ENCODE data around the gene GCNA.

GCNA gene

GRCh38 chrX:71626576-71626975, 48.3 kb downstream of the GCNA start:
- TF ChIP-seq, protein P1, sequence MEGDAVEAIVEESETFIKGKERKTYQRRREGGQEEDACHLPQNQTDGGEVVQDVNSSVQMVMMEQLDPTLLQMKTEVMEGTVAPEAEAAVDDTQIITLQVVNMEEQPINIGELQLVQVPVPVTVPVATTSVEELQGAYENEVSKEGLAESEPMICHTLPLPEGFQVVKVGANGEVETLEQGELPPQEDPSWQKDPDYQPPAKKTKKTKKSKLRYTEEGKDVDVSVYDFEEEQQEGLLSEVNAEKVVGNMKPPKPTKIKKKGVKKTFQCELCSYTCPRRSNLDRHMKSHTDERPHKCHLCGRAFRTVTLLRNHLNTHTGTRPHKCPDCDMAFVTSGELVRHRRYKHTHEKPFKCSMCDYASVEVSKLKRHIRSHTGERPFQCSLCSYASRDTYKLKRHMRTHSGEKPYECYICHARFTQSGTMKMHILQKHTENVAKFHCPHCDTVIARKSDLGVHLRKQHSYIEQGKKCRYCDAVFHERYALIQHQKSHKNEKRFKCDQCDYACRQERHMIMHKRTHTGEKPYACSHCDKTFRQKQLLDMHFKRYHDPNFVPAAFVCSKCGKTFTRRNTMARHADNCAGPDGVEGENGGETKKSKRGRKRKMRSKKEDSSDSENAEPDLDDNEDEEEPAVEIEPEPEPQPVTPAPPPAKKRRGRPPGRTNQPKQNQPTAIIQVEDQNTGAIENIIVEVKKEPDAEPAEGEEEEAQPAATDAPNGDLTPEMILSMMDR (IDR thresholded peaks at IDR 0.05; ENCODE audit: borderline replicate concordance, insufficient read depth, low read depth, low read length), result no peak
- no peak overlapping the region for H3K4me3 ChIP-seq (ENCODE audit: low read depth, low read length)

- H3K4me3 ChIP-seq (ENCODE audit: low read depth, low read length), result no peak overlapping the region
Observed at GRCh38 chrX:71627588-71628404, 49.6 kb downstream of the GCNA start.

DNA sequence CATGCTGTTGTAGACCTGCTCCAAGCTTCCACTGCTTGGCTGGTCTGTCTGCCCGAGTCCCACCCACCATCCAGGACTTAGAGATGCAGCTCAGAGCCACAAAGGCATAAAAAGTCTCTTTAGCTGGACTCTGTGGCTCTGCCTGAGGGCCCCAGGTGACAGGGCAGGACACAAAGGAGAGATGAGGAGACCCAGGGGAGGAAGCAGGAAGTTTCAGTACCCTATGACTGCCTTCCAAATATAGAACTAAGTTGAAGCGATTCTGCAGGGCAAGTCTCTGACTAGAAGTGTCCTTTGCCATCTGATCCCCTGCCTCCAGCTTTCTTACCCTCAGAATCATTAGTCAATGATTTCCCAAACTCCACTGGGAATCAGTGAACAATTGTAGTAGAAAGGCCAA, 51.2 kb downstream of the GCNA start:
- TF ChIP-seq, protein P1 (IDR thresholded peaks at IDR 0.05; ENCODE audit: borderline replicate concordance, insufficient read depth, low read depth, low read length), result no peak
- H3K4me3 ChIP-seq (ENCODE audit: low read depth, low read length), result no peak overlapping the region

More at GRCh38 chrX:71627588-71628404, 49.6 kb downstream of the GCNA start:
- TF ChIP-seq, protein P1 (IDR thresholded peaks at IDR 0.05; ENCODE audit: borderline replicate concordance, insufficient read depth, low read depth, low read length), result no peak

- TF ChIP-seq, protein P1 (IDR thresholded peaks at IDR 0.05; ENCODE audit: borderline replicate concordance, insufficient read depth, low read depth, low read length), result no peak
- H3K4me3 ChIP-seq (ENCODE audit: low read depth, low read length), result no peak overlapping the region
Observed at GRCh38 chrX:71632923-71633657, 54.9 kb downstream of the GCNA start.

DNA sequence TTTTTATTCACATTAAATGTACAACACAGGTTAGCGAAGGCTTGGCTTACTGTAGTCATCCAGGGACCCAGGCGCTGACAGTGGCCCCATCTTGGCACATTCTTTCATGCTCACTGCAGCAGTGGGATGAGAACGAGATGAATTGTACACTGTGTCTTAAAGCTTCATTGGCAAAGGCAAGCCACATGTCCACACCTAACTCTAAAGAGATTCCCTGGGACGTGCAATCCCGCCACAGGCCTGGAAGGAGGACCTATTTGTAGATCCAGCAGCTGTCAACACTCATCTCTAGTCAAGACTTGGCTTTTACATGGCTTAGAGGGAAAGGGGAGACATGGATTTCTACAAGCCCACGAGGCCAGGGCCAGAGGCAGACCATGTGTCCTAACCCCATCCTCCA, 56.1 kb downstream of the GCNA start:
- H3K4me3 ChIP-seq (ENCODE audit: low read depth, low read length), result no peak overlapping the region

DNA sequence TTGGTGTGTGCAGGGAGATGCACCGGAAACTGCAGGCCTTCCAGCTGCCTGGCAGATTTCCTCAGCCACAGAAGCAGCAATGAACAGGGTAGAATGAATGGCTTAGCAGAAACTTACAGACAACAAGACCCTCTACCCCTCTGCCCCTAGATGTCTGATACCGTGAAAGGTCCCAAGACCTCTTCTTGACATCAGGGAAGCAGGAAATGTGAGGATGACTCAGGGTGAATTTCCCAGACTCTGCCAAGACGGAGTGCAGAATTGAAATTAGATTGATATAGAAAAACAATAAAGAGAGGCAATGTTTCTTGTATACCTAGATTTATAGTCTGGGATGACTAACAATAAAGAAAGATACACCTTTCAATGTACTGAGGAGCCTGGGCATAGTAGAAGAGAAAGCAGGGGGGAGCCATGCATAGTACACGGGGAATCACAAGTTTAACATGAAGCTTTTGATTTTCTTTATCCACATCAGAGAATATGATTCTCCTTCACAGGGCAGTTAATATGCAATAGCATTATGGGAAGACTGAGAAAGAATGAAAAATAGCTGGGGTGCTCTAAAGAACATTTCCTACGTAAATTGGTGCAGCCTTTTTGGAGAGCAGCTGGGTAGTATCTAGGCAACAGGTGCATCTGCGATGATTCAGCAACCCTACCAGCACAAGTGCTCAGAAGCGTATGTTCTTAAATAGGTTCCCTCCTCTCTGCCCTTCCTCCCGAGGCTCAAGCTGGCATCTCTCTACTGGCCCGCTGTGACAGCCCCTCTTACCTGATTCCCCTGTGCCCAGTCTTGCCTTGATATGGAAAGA, 58.4 kb downstream of the GCNA start:
- no peak overlapping the region for H3K4me3 ChIP-seq (ENCODE audit: low read depth, low read length)

More for the DNA sequence above, 56.1 kb downstream of the GCNA start:
- TF ChIP-seq, protein P1 (IDR thresholded peaks at IDR 0.05; ENCODE audit: borderline replicate concordance, insufficient read depth, low read depth, low read length), result no peak

More for the DNA sequence above, 58.4 kb downstream of the GCNA start:
- TF ChIP-seq, protein P1 (IDR thresholded peaks at IDR 0.05; ENCODE audit: borderline replicate concordance, insufficient read depth, low read depth, low read length), result no peak

Measured in GM12875 (cell line).